BE2C (cell line): Measurements from ENCODE around the gene NATD1.

ENCODE experiments used
- DNase-seq: peaks from one replicate; pipeline ENCODE4 v3.0.0-alpha.2; 2020
- H3K27me3 ChIP-seq: fragments of 250-450 bp; sonication (Bioruptor Pico); 2 replicates; pipeline ENCODE4 v1.5.1; 2020; ENCODE audit warnings: mild to moderate bottlenecking
- H3K36me3 ChIP-seq: fragments of 250-450 bp; sonication (Bioruptor Pico); 2 replicates; pipeline ENCODE4 v1.5.1; 2020; ENCODE audit warnings: mild to moderate bottlenecking
- H3K4me1 ChIP-seq: fragments of 250-450 bp; sonication (Bioruptor Pico); 2 replicates; pipeline ENCODE4 v1.5.1; 2020
- H3K4me3 ChIP-seq: 2 replicates; pipeline ENCODE4 v1.5.1; 2011; ENCODE audit warnings: low read depth, low read length
- H3K9me3 ChIP-seq: fragments of 250-450 bp; sonication (Bioruptor Pico); 2 replicates; pipeline ENCODE4 v1.5.1; 2020
- CTCF ChIP-seq: IDR thresholded peaks from 2 replicates; pipeline ENCODE4 v1.5.1; 2012; ENCODE audit warnings: mild to moderate bottlenecking, low read depth, low read length

NATD1 gene

GRCh38 chr17:21286066-21286770, 33.0 kb upstream of the NATD1 start:
- no peaks in the 10 kb centered on the region for H3K36me3 ChIP-seq
- no peaks in the 10 kb centered on the region; the same call in 1 of the 2 replicates for H3K4me1 ChIP-seq
- H3K27me3 ChIP-seq = no peaks in the 10 kb centered on the region
- no peaks in the 10 kb centered on the region for H3K9me3 ChIP-seq
- DNase-seq = peak; percentile 47
- no peak for TF ChIP-seq CTCF
- H3K4me3 ChIP-seq = peak overlapping the region; percentile 74

DNA sequence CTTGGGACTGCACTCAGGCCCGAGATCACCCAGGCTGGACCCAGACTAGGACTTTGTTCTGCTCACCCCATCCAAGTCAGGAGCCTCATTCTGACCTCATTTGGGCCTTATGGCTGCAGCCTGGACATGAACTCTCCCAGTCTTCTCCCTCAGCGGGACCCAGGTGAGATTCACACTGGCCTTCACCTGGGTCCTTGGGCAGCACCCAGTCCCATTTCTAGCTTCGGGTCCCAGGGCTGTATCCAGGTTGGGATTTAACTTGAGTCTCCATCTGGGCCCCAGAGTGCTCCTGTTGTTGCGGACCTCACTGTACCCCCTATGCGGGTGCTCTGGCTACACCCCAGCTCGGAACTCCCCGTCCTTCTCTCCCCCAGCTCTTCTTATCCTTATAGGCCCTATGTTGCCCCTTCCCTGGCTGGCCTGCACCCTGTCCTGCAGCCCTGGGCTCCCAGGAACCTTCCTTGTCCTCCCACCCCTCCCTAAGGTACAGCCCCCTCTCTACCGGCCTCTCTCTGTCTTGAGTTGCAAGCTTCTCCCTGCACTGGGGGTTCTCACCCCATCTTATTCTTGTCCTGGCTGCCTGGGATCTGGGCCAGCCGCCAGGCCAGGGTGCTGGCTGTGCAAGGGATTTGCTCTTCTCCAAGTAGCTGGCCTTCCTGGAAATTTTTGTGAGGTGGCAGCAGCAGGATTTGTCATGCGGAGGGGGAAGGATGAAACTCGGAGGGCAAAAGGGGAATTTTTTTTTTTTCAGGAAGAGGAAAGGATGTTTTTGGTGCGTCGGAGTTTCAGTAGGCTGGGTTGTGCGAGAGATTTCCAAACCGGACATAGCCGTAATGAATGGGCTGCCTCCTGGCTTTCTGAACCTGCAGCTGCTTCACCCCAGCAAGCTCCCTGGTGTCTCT, 32.2 kb upstream of the NATD1 start:
- H3K27me3 ChIP-seq = no peaks in the 10 kb centered on the region
- no peak for DNase-seq
- H3K9me3 ChIP-seq = no peaks in the 10 kb centered on the region
- no peak for TF ChIP-seq CTCF
- H3K4me1 ChIP-seq = no peaks in the 10 kb centered on the region; the same call in 1 of the 2 replicates
- peak overlapping the region; percentile 74 for H3K4me3 ChIP-seq
- H3K36me3 ChIP-seq = no peaks in the 10 kb centered on the region

- no peaks in the 10 kb centered on the region for H3K36me3 ChIP-seq
- H3K27me3 ChIP-seq = no peaks in the 10 kb centered on the region
- H3K9me3 ChIP-seq = no peaks in the 10 kb centered on the region
- no peak for TF ChIP-seq CTCF
- H3K4me1 ChIP-seq = no peaks in the 10 kb centered on the region; the same call in 1 of the 2 replicates
- H3K4me3 ChIP-seq = peak within 1 kb of the TSS; percentile 74
- DNase-seq = peak; percentile 95
Observed at GRCh38 chr17:21284319-21285163, 31.3 kb upstream of the NATD1 start, which contains the start of gene MAP2K3. TSS of gene MAP2K3 (plus strand) at chr17:21284711. CDS start at chr17:21284921, 210 bp downstream.

GRCh38 chr17:21283482-21284318, 30.5 kb upstream of the NATD1 start:
- no peaks in the 10 kb centered on the region for H3K27me3 ChIP-seq
- H3K9me3 ChIP-seq = no peaks in the 10 kb centered on the region
- no peak for DNase-seq
- no peaks in the 10 kb centered on the region for H3K36me3 ChIP-seq
- no peak for TF ChIP-seq CTCF
- H3K4me1 ChIP-seq = no peaks in the 10 kb centered on the region; the same call in 1 of the 2 replicates
- H3K4me3 ChIP-seq = peak overlapping the region; percentile 57

DNA sequence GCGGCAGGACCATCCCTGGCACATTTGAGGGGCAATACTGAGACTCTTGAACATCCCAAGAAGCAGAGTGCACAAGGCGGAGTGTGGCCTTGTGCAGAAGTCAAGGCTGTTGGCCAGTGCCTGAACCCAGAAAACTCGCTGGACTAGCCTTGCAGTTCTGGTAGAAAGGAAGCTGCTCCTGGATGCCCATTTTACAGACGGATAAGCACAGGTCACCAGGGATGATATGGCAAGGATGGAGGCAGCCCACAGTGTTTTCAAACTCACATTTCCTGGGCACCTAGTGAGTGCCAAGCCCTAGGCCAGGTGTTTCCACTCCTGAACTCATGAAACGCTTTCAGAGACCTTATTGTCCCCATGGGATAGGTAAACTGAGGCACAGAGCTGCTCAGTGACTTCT, 29.6 kb upstream of the NATD1 start:
- Histone ChIP-seq H3K4me1 (no peaks in the 10 kb centered on the region; the same call in 1 of the 2 replicates), H3K27me3 (no peaks in the 10 kb centered on the region), H3K4me3 (no peak overlapping the region), H3K36me3 (no peaks in the 10 kb centered on the region), H3K9me3 (no peaks in the 10 kb centered on the region)
- no peak for TF ChIP-seq CTCF
- no peak for DNase-seq
